ENCODE data around the gene SPSB2.

Gene SPSB2

GRCh38 chr12:6821591-6822425 is 51.3 kb downstream of the SPSB2 start, which contains the start of gene GPR162:
Gene GPR162, plus strand, starts transcription at chr12:6821821. Its CDS starts 2,078 bp downstream, at chr12:6823899.
- DNase-seq: peak in 32 of 51 donors; percentile 21 to 84 (median 58)

Measured in hypothalamus (tissue), 51 donors.